IPS-18a (cell line): Measurements from ENCODE around the gene PTGDS.

ENCODE experiments used
- H3K27ac ChIP-seq: one replicate; pipeline ENCODE4 v1.5.1; 2013; ENCODE audit warnings: low read length
- H3K27me3 ChIP-seq: one replicate; pipeline ENCODE4 v1.6.1; 2013; ENCODE audit warnings: mild to moderate bottlenecking, low read length; ENCODE audit not compliant: control insufficient read depth, insufficient read depth
- H3K36me3 ChIP-seq: one replicate; pipeline ENCODE4 v1.6.1; 2013; ENCODE audit warnings: low read depth, low read length; ENCODE audit not compliant: control insufficient read depth
- H3K4me1 ChIP-seq: one replicate; pipeline ENCODE4 v1.6.1; 2013; ENCODE audit warnings: low read depth, low read length; ENCODE audit not compliant: control insufficient read depth
- H3K4me3 ChIP-seq: one replicate; pipeline ENCODE4 v1.5.1; 2013; ENCODE audit warnings: low read length
- H3K9ac ChIP-seq: one replicate; pipeline ENCODE4 v1.6.1; 2013; ENCODE audit warnings: mild to moderate bottlenecking, low read length, moderate library complexity
- H3K9me3 ChIP-seq: one replicate; pipeline ENCODE4 v1.6.1; 2013; ENCODE audit warnings: low read depth, low read length; ENCODE audit not compliant: control insufficient read depth

Gene PTGDS

GRCh38 chr9:136992819-136993369, 15.6 kb downstream of the PTGDS start:
- Histone ChIP-seq H3K27me3 (peaks cover 9% of the 10 kb centered on the region), H3K9ac (peak overlapping the region; percentile 68), H3K4me1 (peaks cover 8% of the 10 kb centered on the region), H3K36me3 (peaks cover 3% of the 10 kb centered on the region), H3K9me3 (no peaks in the 10 kb centered on the region), H3K4me3 (peak overlapping the region; percentile 79), H3K27ac (no peak overlapping the region)

GRCh38 chr9:136994180-136994887, 17.0 kb downstream of the PTGDS start:
- H3K27me3 ChIP-seq = peaks cover 9% of the 10 kb centered on the region
- H3K4me1 ChIP-seq = peaks cover 8% of the 10 kb centered on the region
- peaks cover 3% of the 10 kb centered on the region for H3K36me3 ChIP-seq
- no peaks in the 10 kb centered on the region for H3K9me3 ChIP-seq
- H3K27ac ChIP-seq = no peak overlapping the region
- no peak overlapping the region for H3K9ac ChIP-seq
- no peak overlapping the region for H3K4me3 ChIP-seq

- Histone ChIP-seq H3K36me3 (peaks cover 3% of the 10 kb centered on the region), H3K9ac (no peak overlapping the region), H3K4me1 (peaks cover 8% of the 10 kb centered on the region), H3K27ac (no peak overlapping the region), H3K4me3 (no peak overlapping the region), H3K9me3 (no peaks in the 10 kb centered on the region), H3K27me3 (peaks cover 9% of the 10 kb centered on the region)
Observed at GRCh38 chr9:136994888-136995230, 17.6 kb downstream of the PTGDS start.

- Histone ChIP-seq H3K4me1 (peaks cover 8% of the 10 kb centered on the region), H3K27me3 (peaks cover 9% of the 10 kb centered on the region), H3K4me3 (no peak overlapping the region), H3K27ac (no peak overlapping the region), H3K36me3 (peaks cover 3% of the 10 kb centered on the region), H3K9ac (no peak overlapping the region), H3K9me3 (no peaks in the 10 kb centered on the region)
Observed at GRCh38 chr9:136995362-136995761, 18.1 kb downstream of the PTGDS start.

GRCh38 chr9:136995772-136996311, 18.5 kb downstream of the PTGDS start:
- Histone ChIP-seq H3K4me1 (peaks cover 8% of the 10 kb centered on the region), H3K36me3 (peaks cover 3% of the 10 kb centered on the region), H3K9ac (no peak overlapping the region), H3K27me3 (peaks cover 7% of the 10 kb centered on the region), H3K9me3 (no peaks in the 10 kb centered on the region), H3K27ac (no peak overlapping the region), H3K4me3 (no peak overlapping the region)

GRCh38 chr9:136996361-136997292, 19.3 kb downstream of the PTGDS start, which contains the start of gene CLIC3:
CLIC3 (minus strand) TSS chr9:136996568; CDS start chr9:136996543, 25 bp downstream.
- Histone ChIP-seq H3K4me1 (peaks cover 8% of the 10 kb centered on the region), H3K27ac (no peak within 1 kb of the TSS), H3K4me3 (peak within 1 kb of the TSS; percentile 30), H3K36me3 (peaks cover 3% of the 10 kb centered on the region), H3K9me3 (no peaks in the 10 kb centered on the region), H3K27me3 (no peaks in the 10 kb centered on the region), H3K9ac (no peak within 1 kb of the TSS)

GRCh38 chr9:136997371-136997770, 20.1 kb downstream of the PTGDS start:
- H3K27ac ChIP-seq = no peak overlapping the region
- no peaks in the 10 kb centered on the region for H3K27me3 ChIP-seq
- peaks cover 8% of the 10 kb centered on the region for H3K4me1 ChIP-seq
- no peak overlapping the region for H3K4me3 ChIP-seq
- no peaks in the 10 kb centered on the region for H3K9me3 ChIP-seq
- H3K9ac ChIP-seq = no peak overlapping the region
- H3K36me3 ChIP-seq = peaks cover 3% of the 10 kb centered on the region

GRCh38 chr9:136997830-136998234, 20.5 kb downstream of the PTGDS start:
- no peak overlapping the region for H3K4me3 ChIP-seq
- no peak overlapping the region for H3K9ac ChIP-seq
- H3K36me3 ChIP-seq = peaks cover 3% of the 10 kb centered on the region
- no peak overlapping the region for H3K27ac ChIP-seq
- no peaks in the 10 kb centered on the region for H3K9me3 ChIP-seq
- peaks cover 8% of the 10 kb centered on the region for H3K4me1 ChIP-seq
- no peaks in the 10 kb centered on the region for H3K27me3 ChIP-seq

- H3K27me3 ChIP-seq = no peaks in the 10 kb centered on the region
- no peak overlapping the region for H3K9ac ChIP-seq
- H3K36me3 ChIP-seq = no peaks in the 10 kb centered on the region
- no peak overlapping the region for H3K27ac ChIP-seq
- H3K9me3 ChIP-seq = no peaks in the 10 kb centered on the region
- no peak overlapping the region for H3K4me3 ChIP-seq
- H3K4me1 ChIP-seq = peaks cover 8% of the 10 kb centered on the region
Observed at GRCh38 chr9:137000177-137000930, 23.1 kb downstream of the PTGDS start.

- Histone ChIP-seq H3K9ac (no peak overlapping the region), H3K4me1 (peaks cover 4% of the 10 kb centered on the region), H3K36me3 (no peaks in the 10 kb centered on the region), H3K27ac (no peak overlapping the region), H3K27me3 (no peaks in the 10 kb centered on the region), H3K9me3 (no peaks in the 10 kb centered on the region), H3K4me3 (no peak overlapping the region)
Observed at GRCh38 chr9:137001857-137002645, 24.7 kb downstream of the PTGDS start.
